Measurements from ENCODE around the gene TMEM126B.
"Not testable (repeated sequence)": the region's sequence is repeated elsewhere in the genome, so short reads cannot be mapped to it uniquely, and the experiment has no call there.

TMEM126B gene

GRCh38 chr11:85651118-85651517 is 22.7 kb downstream of the TMEM126B start:
- no peak for DNase-seq

GRCh38 chr11:85652786-85653447 is 24.5 kb downstream of the TMEM126B start:
- DNase-seq: no peak

DNA sequence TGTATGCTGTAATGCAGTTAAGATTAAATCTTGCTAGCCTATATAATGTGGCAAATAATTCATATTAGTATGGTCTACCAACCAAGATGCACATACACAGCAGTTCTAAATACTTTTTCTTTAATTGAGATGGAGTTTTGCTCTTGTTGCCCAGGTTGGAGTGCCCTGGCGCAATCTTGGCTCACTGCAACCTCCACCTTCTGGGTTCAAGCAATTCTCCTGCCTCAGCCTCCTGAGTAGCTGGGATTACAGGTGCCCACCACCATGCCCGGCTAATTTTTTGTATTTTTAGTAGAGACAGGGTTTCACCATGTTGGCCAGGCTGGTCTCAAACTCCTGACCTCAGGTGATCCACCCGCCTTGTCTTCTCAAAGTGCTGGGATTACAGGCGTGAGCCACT is 25.9 kb downstream of the TMEM126B start:
- not testable (repeated sequence) for DNase-seq

GRCh38 chr11:85656777-85657176 is 28.4 kb downstream of the TMEM126B start:
- DNase-seq: no peak

DNA sequence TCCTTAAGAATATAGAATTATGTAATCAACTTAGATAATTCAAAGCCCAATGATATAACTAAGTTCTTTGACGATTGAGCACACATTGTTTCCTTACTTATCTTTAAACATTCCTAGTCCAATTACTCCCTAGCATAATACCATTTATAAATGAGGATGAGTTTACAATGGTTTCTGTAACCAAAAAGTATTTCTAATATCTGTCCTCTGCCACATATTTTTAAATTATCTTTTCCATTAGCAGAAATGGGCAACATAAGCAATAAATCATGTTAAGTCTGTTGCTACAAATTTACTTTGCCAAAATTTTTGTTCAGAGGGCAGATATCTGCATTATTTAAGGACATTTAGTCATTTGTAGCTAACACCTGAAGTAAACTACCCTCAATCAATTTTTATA is 29.8 kb downstream of the TMEM126B start:
- DNase-seq: no peak

- no peak for DNase-seq
Measured at GRCh38 chr11:85661972-85662664, 33.7 kb downstream of the TMEM126B start.

- DNase-seq: no peak
Measured at GRCh38 chr11:85663080-85663752, 34.8 kb downstream of the TMEM126B start.

- DNase-seq: peak; percentile 69 to 84 (median 77)
Measured at GRCh38 chr11:85663753-85664614, 35.6 kb downstream of the TMEM126B start.

- peak; percentile 80 to 90 (median 82) for DNase-seq
Measured at GRCh38 chr11:85664615-85665481, 36.5 kb downstream of the TMEM126B start, which contains the start of gene CREBZF. CREBZF (minus strand) TSS chr11:85665129; CDS start chr11:85664875, 254 bp downstream.

- no peak for DNase-seq
Measured at GRCh38 chr11:85665733-85666132, 37.3 kb downstream of the TMEM126B start.

GRCh38 chr11:85666687-85667086 is 38.3 kb downstream of the TMEM126B start:
- no peak for DNase-seq

DNA sequence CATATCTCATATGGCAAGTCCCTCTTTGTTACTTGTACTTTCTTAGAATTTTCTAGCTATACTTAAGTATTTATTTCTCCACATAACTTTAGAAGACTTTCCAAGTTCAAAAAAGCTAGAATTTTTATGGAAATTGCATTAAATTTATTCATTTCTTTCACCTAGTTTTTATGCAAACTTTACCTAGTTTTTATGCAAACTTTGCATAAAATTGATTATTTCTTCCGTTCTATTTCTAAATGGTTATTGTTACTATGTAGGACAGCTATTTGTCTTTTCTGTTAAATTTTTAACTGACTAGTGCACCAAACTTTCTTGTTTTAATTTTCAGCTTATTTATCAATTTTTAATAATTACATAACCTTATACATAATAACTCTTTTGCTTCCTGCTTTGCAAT is 39.8 kb downstream of the TMEM126B start:
- no peak for DNase-seq

GRCh38 chr11:85670949-85671663 is 42.7 kb downstream of the TMEM126B start:
- DNase-seq: not testable (repeated sequence)

GRCh38 chr11:85672105-85672902 is 43.9 kb downstream of the TMEM126B start:
- DNase-seq: no peak

- no peak for DNase-seq
Measured at GRCh38 chr11:85673393-85673792, 45.0 kb downstream of the TMEM126B start.

DNA sequence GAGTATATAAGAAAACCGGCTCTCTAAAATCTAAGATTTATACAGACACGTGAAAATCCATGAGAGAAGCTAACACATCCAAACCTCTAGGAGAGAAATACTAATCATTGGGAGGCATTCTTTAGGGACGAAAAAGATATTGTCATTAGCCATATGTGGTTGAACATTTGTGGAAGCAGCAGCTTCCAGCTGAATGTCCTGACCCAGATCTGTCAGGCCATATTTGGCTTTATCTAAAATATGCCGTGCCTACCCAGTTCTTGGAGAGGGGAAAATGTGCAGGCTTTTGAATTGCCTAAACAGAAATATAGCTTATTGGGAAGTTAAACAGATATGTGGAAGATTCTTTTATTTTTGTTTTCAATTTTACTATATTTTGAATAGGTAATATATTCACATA is 51.2 kb downstream of the TMEM126B start:
- no peak for DNase-seq

- DNase-seq: no peak
Measured at GRCh38 chr11:85680897-85681296, 52.5 kb downstream of the TMEM126B start.

DNA sequence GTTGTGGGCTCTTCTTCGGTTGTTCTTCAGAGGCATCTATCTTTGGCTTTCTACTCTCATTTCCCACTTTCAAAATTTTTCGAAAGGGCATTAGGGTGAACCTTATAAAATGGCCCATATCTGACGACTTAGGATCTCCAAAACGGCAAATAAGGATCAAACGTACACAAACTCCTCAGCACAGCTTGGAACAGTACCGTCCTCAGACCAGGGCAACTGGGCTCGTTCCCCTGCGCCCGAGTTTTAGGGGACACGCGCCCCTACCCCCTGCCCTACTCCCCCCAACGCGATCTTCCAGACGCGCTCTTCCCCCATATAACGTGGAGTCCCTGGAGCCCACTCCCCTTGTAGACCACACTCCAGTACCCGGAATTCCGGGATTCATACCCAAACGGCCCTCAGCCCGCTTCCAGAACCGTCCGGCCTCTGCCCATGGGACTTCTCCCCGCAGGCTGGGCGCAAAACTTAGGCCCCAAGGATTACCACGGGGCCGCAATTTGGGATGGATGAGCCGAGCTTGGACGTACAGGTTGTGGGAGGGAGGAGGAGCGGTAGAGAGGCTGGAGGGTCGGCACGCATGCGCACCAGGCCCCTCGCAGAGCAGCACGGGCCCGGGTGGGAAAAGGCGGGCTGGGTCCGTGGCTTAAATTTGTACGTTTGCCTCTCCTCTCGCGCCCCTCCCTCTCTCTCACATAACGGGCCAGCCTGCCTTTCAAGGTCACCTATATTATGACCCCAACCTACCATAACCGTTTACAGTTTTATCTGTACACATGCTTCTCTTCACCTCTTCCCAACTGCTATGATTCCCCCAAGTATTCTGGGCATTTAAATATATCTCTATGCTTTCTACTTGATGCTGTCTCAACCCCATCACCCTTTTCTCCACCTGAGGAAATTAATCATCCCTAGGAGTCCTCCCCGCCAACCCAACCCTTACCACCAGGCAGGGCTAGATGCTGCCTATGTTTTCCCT is 54.2 kb downstream of the TMEM126B start:
- peak; percentile 6 to 28 (median 12) for DNase-seq
